Transverse colon (tissue), 4 donors: ENCODE data around the gene DLG5. TPM values are rescaled to one million over a fixed set of nuclear protein-coding genes. Genes with fewer than 3 reads are reported as not detected.

Experiments
- DNase-seq: peaks from one replicate; pipeline ENCODE4 v3.0.0-alpha.2; 2019
- H3K27ac ChIP-seq, 4 donors: fragments of 200-600 bp; sonication (generic); 2 replicates each; pipeline ENCODE4 v1.5.1; 2016 to 2018; ENCODE audit warnings: inconsistent platforms in 4 of 4
- H3K27me3 ChIP-seq: fragments of 200-600 bp; sonication (generic); 2 replicates; pipeline ENCODE4 v1.5.1; 2017; ENCODE audit warnings: inconsistent platforms
- H3K36me3 ChIP-seq, 4 donors: fragments of 200-600 bp; sonication (generic); 2 replicates each; pipeline ENCODE4 v1.5.1; 2017 to 2019; ENCODE audit warnings: inconsistent platforms in 4 of 4
- H3K4me1 ChIP-seq, 4 donors: fragments of 200-600 bp; sonication (generic); 2 replicates each; pipeline ENCODE4 v1.5.1; 2017 to 2020; ENCODE audit warnings: inconsistent platforms in 4 of 4
- H3K4me3 ChIP-seq, 4 donors: fragments of 200-600 bp; sonication (generic); 1 replicate in 1 of 4; 2 replicates in 3 of 4; pipeline versions ENCODE4 v1.5.1 to v1.6.1; 2017 to 2019; ENCODE audit warnings: inconsistent platforms in 4 of 4
- H3K9me3 ChIP-seq, 2 donors: fragments of 200-600 bp; sonication (generic); 2 replicates each; pipeline ENCODE4 v1.5.1; 2017 to 2019; ENCODE audit warnings: inconsistent platforms in 2 of 2
- EP300 ChIP-seq: sonication (generic); formaldehyde crosslinking; IDR thresholded peaks from one replicate; pipeline ENCODE4 v1.6.1; 2017; ENCODE audit warnings: antibody characterized with exemption, low read depth
- POLR2A ChIP-seq: fragments of 450-650 bp; IDR thresholded peaks from one replicate; pipeline ENCODE4 v1.6.1; 2016; ENCODE audit warnings: antibody characterized with exemption, mild to moderate bottlenecking, moderate library complexity
- POLR2AphosphoS5 ChIP-seq, 3 donors: sonication (generic); formaldehyde crosslinking; IDR thresholded peaks; one replicate each; pipeline ENCODE4 v1.6.1; 2016; ENCODE audit warnings: antibody characterized with exemption in 3 of 3
- WGBS, 2 donors: methylation state at CpG; one replicate each; pipeline ENCODE4 v1.1.5; 2018; ENCODE audit warnings: low coverage in 1 of 2; 5-methylcytosine and 5-hydroxymethylcytosine counted together
- in situ Hi-C, 4 donors: fragments of 200-750 bp; cut with MboI; loops; one replicate each; pipeline versions ENCODE4 v1.15.0 to v1.15.1; 2017; ENCODE audit warnings: low sequenced_read_pairs in 3 of 4, low pct_ligation_motif_present in 1 of 4, low pct_unique_long_range_greater_than_20kb in 1 of 4
- intact Hi-C: fragments of 100-400 bp; cut with DNase I; formaldehyde crosslinking; loops from one replicate; pipeline ENCODE4 v1.15.1; 2023; ENCODE audit warnings: low total_unique reads
- total RNA-seq, 4 donors: library from RNA; depleted of rRNA; stranded (reverse); fragments of >200 nt; gene quantifications; one replicate each; pipeline ENCODE4 v1.1.0, GENCODE V29; 2016
- TF ChIP-seq, protein P1 (sequence below), 5 experiments: fragments of 200-600 bp in 3 of 5; fragments of 450-650 bp in 2 of 5; sonication (generic) in 3 of 5; IDR thresholded peaks; 1 replicate in 2 of 5; 2 replicates in 3 of 5; pipeline ENCODE4 v1.5.1; 2016 to 2017; ENCODE audit warnings: antibody characterized with exemption in 5 of 5, inconsistent platforms in 3 of 5, mild to moderate bottlenecking in 2 of 5, moderate library complexity in 1 of 5

The DLG5 gene
- total RNA-seq, 4 donors from 2014 or later = 31.4 to 90.1 (median 44.6) TPM

DNA sequence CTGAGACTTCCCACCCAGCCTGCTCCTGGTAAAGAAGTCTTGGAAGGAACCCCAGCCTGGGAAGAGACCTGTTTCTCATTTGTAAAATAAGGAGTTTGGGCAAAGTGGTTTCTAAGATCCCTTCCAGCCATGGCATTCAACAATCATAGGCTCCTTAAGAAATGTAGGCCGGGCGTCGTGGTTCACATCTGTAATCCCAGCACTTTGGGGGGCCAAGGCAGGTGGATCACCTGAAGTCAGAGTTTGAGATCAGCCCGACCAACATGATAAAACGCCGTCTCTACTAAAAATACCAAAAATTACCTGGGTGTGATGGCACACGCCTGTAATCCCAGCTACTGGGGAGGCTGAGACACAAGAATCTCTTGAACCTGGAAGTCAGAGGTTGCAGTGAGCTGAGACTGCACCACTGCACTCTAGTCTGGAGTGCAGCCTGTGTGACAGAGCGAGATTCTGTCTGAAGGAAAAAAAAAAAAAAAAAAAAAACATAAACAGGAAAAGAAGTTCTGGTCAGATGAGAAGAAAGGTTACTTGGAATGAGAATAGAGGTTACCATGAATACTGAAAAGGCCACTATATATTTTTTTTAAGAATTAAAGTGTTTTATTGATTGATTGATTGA, 15.9 kb downstream of the DLG5 start:
- Histone ChIP-seq H3K27ac (peak overlapping the region in 3 of 4 donors; percentile 49 to 62 (median 51)), H3K36me3 (no peaks in the 10 kb centered on the region), H3K4me3 (no peak overlapping the region), H3K27me3 (no peaks in the 10 kb centered on the region), H3K4me1 (peaks cover 12 to 44% (median 22%) of the 10 kb centered on the region in 4 donors), H3K9me3 (no peaks in the 10 kb centered on the region)
- WGBS, 2 donors = 88 to 92% methylated on average over 2 to 8 of the region's 8 CpGs
- intact Hi-C loops = no loop called here
- TF ChIP-seq, protein P1, sequence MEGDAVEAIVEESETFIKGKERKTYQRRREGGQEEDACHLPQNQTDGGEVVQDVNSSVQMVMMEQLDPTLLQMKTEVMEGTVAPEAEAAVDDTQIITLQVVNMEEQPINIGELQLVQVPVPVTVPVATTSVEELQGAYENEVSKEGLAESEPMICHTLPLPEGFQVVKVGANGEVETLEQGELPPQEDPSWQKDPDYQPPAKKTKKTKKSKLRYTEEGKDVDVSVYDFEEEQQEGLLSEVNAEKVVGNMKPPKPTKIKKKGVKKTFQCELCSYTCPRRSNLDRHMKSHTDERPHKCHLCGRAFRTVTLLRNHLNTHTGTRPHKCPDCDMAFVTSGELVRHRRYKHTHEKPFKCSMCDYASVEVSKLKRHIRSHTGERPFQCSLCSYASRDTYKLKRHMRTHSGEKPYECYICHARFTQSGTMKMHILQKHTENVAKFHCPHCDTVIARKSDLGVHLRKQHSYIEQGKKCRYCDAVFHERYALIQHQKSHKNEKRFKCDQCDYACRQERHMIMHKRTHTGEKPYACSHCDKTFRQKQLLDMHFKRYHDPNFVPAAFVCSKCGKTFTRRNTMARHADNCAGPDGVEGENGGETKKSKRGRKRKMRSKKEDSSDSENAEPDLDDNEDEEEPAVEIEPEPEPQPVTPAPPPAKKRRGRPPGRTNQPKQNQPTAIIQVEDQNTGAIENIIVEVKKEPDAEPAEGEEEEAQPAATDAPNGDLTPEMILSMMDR (IDR thresholded peaks at IDR 0.05) = no peak
- TF ChIP-seq EP300 = no peak
- TF ChIP-seq POLR2A = no peak
- TF ChIP-seq POLR2AphosphoS5 (IDR thresholded peaks at IDR 0.05) = no peak
- in situ Hi-C loops = no loop called here
- no peak for DNase-seq

- H3K27ac ChIP-seq = peak overlapping the region in 3 of 4 donors; percentile 49 to 62 (median 51)
- peak; percentile 66 for DNase-seq
- in situ Hi-C loops (no loop called here), intact Hi-C loops (no loop called here)
- no peaks in the 10 kb centered on the region for H3K36me3 ChIP-seq
- TF ChIP-seq POLR2AphosphoS5 (IDR thresholded peaks at IDR 0.05) (no peak), POLR2A (no peak), EP300 (no peak)
- TF ChIP-seq, protein P1 (IDR thresholded peaks at IDR 0.05) = no peak
- no peaks in the 10 kb centered on the region for H3K27me3 ChIP-seq
- 40 to 86% methylated on average over 5 to 11 of the region's 11 CpGs for WGBS, 2 donors
- H3K4me1 ChIP-seq = peaks cover 12 to 42% (median 22%) of the 10 kb centered on the region in 4 donors
- H3K9me3 ChIP-seq = no peaks in the 10 kb centered on the region
- H3K4me3 ChIP-seq = no peak overlapping the region
Observed at GRCh38 chr10:77909749-77910375, 16.7 kb downstream of the DLG5 start.

GRCh38 chr10:77909021-77909748, 17.4 kb downstream of the DLG5 start:
- H3K27me3 ChIP-seq = no peaks in the 10 kb centered on the region
- peaks cover 12 to 42% (median 22%) of the 10 kb centered on the region in 4 donors for H3K4me1 ChIP-seq
- intact Hi-C loops = no loop called here
- H3K36me3 ChIP-seq = no peaks in the 10 kb centered on the region
- H3K9me3 ChIP-seq = no peaks in the 10 kb centered on the region
- peak overlapping the region in 3 of 4 donors; percentile 49 to 62 (median 51) for H3K27ac ChIP-seq
- no peak overlapping the region for H3K4me3 ChIP-seq
- in situ Hi-C loops = no loop called here
- TF ChIP-seq EP300 (no peak), POLR2A (no peak), POLR2AphosphoS5 (IDR thresholded peaks at IDR 0.05) (no peak)
- TF ChIP-seq, protein P1 (IDR thresholded peaks at IDR 0.05) = no peak
- 64 to 70% methylated on average over 8 to 9 of the region's 9 CpGs for WGBS, 2 donors
- no peak for DNase-seq
